GM19025 (cell line): ENCODE data around the gene SCOC.
"Not testable (repeated sequence)": the region's sequence is repeated elsewhere in the genome, so short reads cannot be mapped to it uniquely, and the experiment has no call there.

Experiments
- ATAC-seq: cut with Tn5 transposase; IDR thresholded peaks from one replicate; pipeline ENCODE4 v1.9.1; 2021; ENCODE audit warnings: mild to moderate bottlenecking, low read depth, moderate library complexity; ENCODE audit not compliant: unreplicated experiment

Gene SCOC

GRCh38 chr4:140359562-140360427, 13.7 kb upstream of the SCOC start:
- peak; percentile 88 for ATAC-seq

- ATAC-seq = no peak
Measured at GRCh38 chr4:140361099-140361498, 12.3 kb upstream of the SCOC start.

- ATAC-seq = no peak
Measured at GRCh38 chr4:140363051-140363450, 10.4 kb upstream of the SCOC start.

GRCh38 chr4:140363558-140363957, 9.9 kb upstream of the SCOC start:
- ATAC-seq = no peak

- no peak for ATAC-seq
Measured at GRCh38 chr4:140367738-140368137, 5.7 kb upstream of the SCOC start.

- no peak for ATAC-seq
Measured at GRCh38 chr4:140368686-140369085, 4.8 kb upstream of the SCOC start.

- ATAC-seq = peak; percentile 34
Measured at GRCh38 chr4:140372751-140373327, 607 bp upstream of the SCOC start.

- ATAC-seq = no peak
Measured at GRCh38 chr4:140374130-140374477, 658 bp downstream of the SCOC start.

GRCh38 chr4:140382732-140383131, 9.3 kb downstream of the SCOC start:
- no peak for ATAC-seq

- ATAC-seq = no peak
Measured at GRCh38 chr4:140388015-140388414, 14.6 kb downstream of the SCOC start.

- ATAC-seq = no peak
Measured at GRCh38 chr4:140395668-140396067, 22.2 kb downstream of the SCOC start.

GRCh38 chr4:140400111-140400510, 26.7 kb downstream of the SCOC start:
- ATAC-seq = no peak

GRCh38 chr4:140406292-140406691, 32.8 kb downstream of the SCOC start:
- ATAC-seq = no peak

GRCh38 chr4:140408974-140409373, 35.5 kb downstream of the SCOC start:
- ATAC-seq = no peak

GRCh38 chr4:140413130-140413969, 39.9 kb downstream of the SCOC start:
- ATAC-seq = not testable (repeated sequence)

GRCh38 chr4:140423106-140423505, 49.7 kb downstream of the SCOC start:
- ATAC-seq = no peak

- peak; percentile 7 for ATAC-seq
Measured at GRCh38 chr4:140426610-140427105, 53.2 kb downstream of the SCOC start.

- ATAC-seq = peak; percentile 83
Measured at GRCh38 chr4:140427106-140427918, 53.9 kb downstream of the SCOC start, which contains the start of gene CLGN. Gene CLGN, minus strand, starts transcription at chr4:140427648. Its CDS starts 14,570 bp downstream, at chr4:140413078.

- ATAC-seq = no peak
Measured at GRCh38 chr4:140427919-140428471, 54.5 kb downstream of the SCOC start.
